Urinary bladder (tissue), 4 donors: ENCODE results near the gene NACA. TPM values are rescaled to one million over a fixed set of nuclear protein-coding genes. Genes with fewer than 3 reads are reported as not detected.

Source experiments
- DNase-seq: peaks from one replicate; pipeline ENCODE4 v3.0.0-alpha.2; 2015; ENCODE audit errors: extremely low spot score
- H3K27ac ChIP-seq: one replicate; pipeline ENCODE4 v1.5.1; 2013; ENCODE audit warnings: low read depth, mild to moderate bottlenecking, moderate library complexity
- H3K36me3 ChIP-seq: one replicate; pipeline ENCODE4 v1.6.1; 2013; ENCODE audit warnings: mild to moderate bottlenecking, moderate library complexity; ENCODE audit not compliant: insufficient read depth
- H3K4me1 ChIP-seq: one replicate; pipeline ENCODE4 v1.6.1; 2013; ENCODE audit warnings: mild to moderate bottlenecking, moderate library complexity; ENCODE audit not compliant: insufficient read depth
- H3K4me3 ChIP-seq: one replicate; pipeline ENCODE4 v1.5.1; 2013; ENCODE audit warnings: low read depth, low read length
- whole genome bisulfite sequencing: extraction: QIAGEN DNeasy Blood & Tissue Kit; methylation state at CpG from one replicate; pipeline ENCODE4 v1.1.7; 2013; 5-methylcytosine and 5-hydroxymethylcytosine counted together
- polyA plus RNA-seq: library from polyadenylated mRNA; stranded (reverse); fragments of 200-250 nt; gene quantifications from one replicate; pipeline ENCODE4 v1.2.3, GENCODE V29; 2013
- total RNA-seq: library from RNA; depleted of rRNA; stranded (reverse); fragments of >200 nt; gene quantifications from one replicate; pipeline ENCODE4 v1.2.3, GENCODE V29; 2014
- donor health status: healthy with polysubstance abuse.
- donor health status: healthy.

The NACA gene
- total and polyA plus RNA-seq, 2 donors, result 1,052 to 1,683 TPM

GRCh38 chr12:56694161-56694560 lies 30.9 kb downstream of the NACA start:
- H3K36me3 ChIP-seq, result no peaks in the 10 kb centered on the region
- no peak overlapping the region for H3K27ac ChIP-seq
- no peak overlapping the region for H3K4me3 ChIP-seq
- 87% methylated on average over 5 of the region's 5 CpGs for WGBS
- H3K4me1 ChIP-seq, result no peaks in the 10 kb centered on the region
- DNase-seq, result no peak

- Histone ChIP-seq H3K4me1 (no peaks in the 10 kb centered on the region), H3K4me3 (peak overlapping the region; percentile 36), H3K27ac (peak overlapping the region; percentile 93), H3K36me3 (no peaks in the 10 kb centered on the region)
- no peak for DNase-seq
- WGBS, result 3% methylated on average over 7 of the region's 7 CpGs
Measured at GRCh38 chr12:56688846-56689109, 36.3 kb downstream of the NACA start.

GRCh38 chr12:56688129-56688845 lies 36.8 kb downstream of the NACA start, which contains the start of gene PTGES3:
Gene PTGES3, minus strand, starts transcription at chr12:56688284. Its CDS starts 285 bp downstream, at chr12:56687999.
- Histone ChIP-seq H3K36me3 (no peaks in the 10 kb centered on the region), H3K27ac (peak within 1 kb of the TSS; percentile 99), H3K4me1 (no peaks in the 10 kb centered on the region), H3K4me3 (peak within 1 kb of the TSS; percentile 84)
- under 1% methylated on average over 64 of the region's 64 CpGs for WGBS
- peak; percentile 95 for DNase-seq

- H3K36me3 ChIP-seq, result no peaks in the 10 kb centered on the region
- DNase-seq, result no peak
- no peaks in the 10 kb centered on the region for H3K4me1 ChIP-seq
- WGBS, result under 1% methylated on average over 62 of the region's 62 CpGs
- H3K27ac ChIP-seq, result peak overlapping the region; percentile 99
- peak overlapping the region; percentile 84 for H3K4me3 ChIP-seq
Measured at GRCh38 chr12:56687223-56688128, 37.6 kb downstream of the NACA start.

- H3K4me1 ChIP-seq, result peaks cover 2% of the 10 kb centered on the region
Measured at GRCh38 chr12:56684745-56685359, 40.2 kb downstream of the NACA start.

GRCh38 chr12:56682323-56682722 lies 42.8 kb downstream of the NACA start:
- 92% methylated on average over 6 of the region's 6 CpGs for WGBS
- no peak for DNase-seq
- H3K36me3 ChIP-seq, result no peaks in the 10 kb centered on the region
- H3K4me3 ChIP-seq, result no peak overlapping the region
- H3K27ac ChIP-seq, result no peak overlapping the region
- H3K4me1 ChIP-seq, result peaks cover 2% of the 10 kb centered on the region

More at GRCh38 chr12:56684745-56685359, 40.2 kb downstream of the NACA start:
- no peak for DNase-seq
- 22% methylated on average over 8 of the region's 8 CpGs for WGBS
- Histone ChIP-seq H3K36me3 (no peaks in the 10 kb centered on the region), H3K27ac (no peak overlapping the region), H3K4me3 (peak overlapping the region; percentile 25)

GRCh38 chr12:56679883-56680575 lies 45.1 kb downstream of the NACA start:
- WGBS, result 90% methylated on average over 13 of the region's 13 CpGs
- H3K27ac ChIP-seq, result no peak overlapping the region
- H3K36me3 ChIP-seq, result no peaks in the 10 kb centered on the region
- no peak for DNase-seq
- H3K4me3 ChIP-seq, result no peak overlapping the region
- peaks cover 2% of the 10 kb centered on the region for H3K4me1 ChIP-seq

- H3K36me3 ChIP-seq, result no peaks in the 10 kb centered on the region
- H3K4me3 ChIP-seq, result no peak overlapping the region
- 93% methylated on average over 2 of the region's 2 CpGs for WGBS
- H3K4me1 ChIP-seq, result peaks cover 2% of the 10 kb centered on the region
- no peak overlapping the region for H3K27ac ChIP-seq
- DNase-seq, result no peak
Measured at GRCh38 chr12:56678852-56679251, 46.2 kb downstream of the NACA start.

GRCh38 chr12:56677680-56678079 lies 47.4 kb downstream of the NACA start:
- H3K36me3 ChIP-seq, result no peaks in the 10 kb centered on the region
- H3K4me3 ChIP-seq, result no peak overlapping the region
- DNase-seq, result no peak
- H3K4me1 ChIP-seq, result peaks cover 2% of the 10 kb centered on the region
- WGBS, result 81% methylated on average over 1 of the region's 1 CpG
- no peak overlapping the region for H3K27ac ChIP-seq

- H3K4me1 ChIP-seq, result peaks cover 2% of the 10 kb centered on the region
- H3K4me3 ChIP-seq, result no peak overlapping the region
- H3K36me3 ChIP-seq, result no peaks in the 10 kb centered on the region
- H3K27ac ChIP-seq, result no peak overlapping the region
- WGBS, result 85% methylated on average over 11 of the region's 11 CpGs
- no peak for DNase-seq
Measured at GRCh38 chr12:56676851-56677580, 48.1 kb downstream of the NACA start.

GRCh38 chr12:56671608-56672007 lies 53.5 kb downstream of the NACA start:
- WGBS, result 88% methylated on average over 2 of the region's 2 CpGs
- Histone ChIP-seq H3K4me3 (no peak overlapping the region), H3K27ac (no peak overlapping the region), H3K36me3 (peaks cover 3% of the 10 kb centered on the region), H3K4me1 (no peaks in the 10 kb centered on the region)
- DNase-seq, result no peak

- DNase-seq, result no peak
- H3K27ac ChIP-seq, result no peak overlapping the region
- no peaks in the 10 kb centered on the region for H3K4me1 ChIP-seq
- 89% methylated on average over 4 of the region's 4 CpGs for WGBS
- peaks cover 5% of the 10 kb centered on the region for H3K36me3 ChIP-seq
- no peak overlapping the region for H3K4me3 ChIP-seq
Measured at GRCh38 chr12:56670836-56671235, 54.3 kb downstream of the NACA start.

GRCh38 chr12:56668197-56668457 lies 57.0 kb downstream of the NACA start:
- DNase-seq, result no peak
- Histone ChIP-seq H3K4me1 (no peaks in the 10 kb centered on the region), H3K4me3 (no peak overlapping the region), H3K27ac (no peak overlapping the region), H3K36me3 (peaks cover 7% of the 10 kb centered on the region)
- WGBS, result 87% methylated on average over 2 of the region's 2 CpGs
